ENCODE data around the gene DPM3. TPM values are rescaled to one million over a fixed set of nuclear protein-coding genes. Genes with fewer than 3 reads are reported as not detected.

The DPM3 gene
- total and polyA plus RNA-seq, 2 of the 13 experiments (the other 11 are each of a cell fraction or from before 2014, with no cell fraction given) = 23.2 to 53.4 TPM

DNA sequence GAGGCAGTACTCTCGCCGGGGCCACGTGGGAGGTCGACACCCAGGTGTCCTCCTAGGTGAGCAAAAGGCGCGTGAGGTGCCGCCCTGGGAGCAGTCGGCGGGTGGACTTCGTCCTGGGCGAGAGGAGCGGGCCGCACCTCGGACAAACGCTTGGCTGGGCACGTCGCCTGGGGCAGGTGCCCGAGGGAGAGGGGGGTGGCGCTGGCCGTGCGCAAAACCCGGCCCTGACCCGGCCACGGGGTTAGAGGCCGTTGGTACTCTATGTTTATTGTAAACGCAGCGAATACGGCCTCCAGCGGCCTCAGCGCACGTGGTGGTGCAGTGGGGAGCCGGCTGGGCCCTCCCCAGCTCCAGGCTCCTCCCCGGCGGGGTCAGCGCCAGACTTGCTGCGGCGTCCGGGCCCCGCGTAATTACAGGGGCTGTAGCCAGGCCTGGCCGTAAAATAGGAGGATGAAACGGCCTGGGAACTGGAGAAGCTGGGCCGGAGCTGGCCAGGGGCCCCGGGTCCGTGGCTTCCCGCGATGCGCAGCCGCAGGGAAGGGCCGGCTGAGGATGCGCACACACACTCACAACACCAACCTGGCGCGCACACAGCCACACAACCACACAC is 14.3 kb downstream of the DPM3 start (continued):
- TF ChIP-seq, protein P1, sequence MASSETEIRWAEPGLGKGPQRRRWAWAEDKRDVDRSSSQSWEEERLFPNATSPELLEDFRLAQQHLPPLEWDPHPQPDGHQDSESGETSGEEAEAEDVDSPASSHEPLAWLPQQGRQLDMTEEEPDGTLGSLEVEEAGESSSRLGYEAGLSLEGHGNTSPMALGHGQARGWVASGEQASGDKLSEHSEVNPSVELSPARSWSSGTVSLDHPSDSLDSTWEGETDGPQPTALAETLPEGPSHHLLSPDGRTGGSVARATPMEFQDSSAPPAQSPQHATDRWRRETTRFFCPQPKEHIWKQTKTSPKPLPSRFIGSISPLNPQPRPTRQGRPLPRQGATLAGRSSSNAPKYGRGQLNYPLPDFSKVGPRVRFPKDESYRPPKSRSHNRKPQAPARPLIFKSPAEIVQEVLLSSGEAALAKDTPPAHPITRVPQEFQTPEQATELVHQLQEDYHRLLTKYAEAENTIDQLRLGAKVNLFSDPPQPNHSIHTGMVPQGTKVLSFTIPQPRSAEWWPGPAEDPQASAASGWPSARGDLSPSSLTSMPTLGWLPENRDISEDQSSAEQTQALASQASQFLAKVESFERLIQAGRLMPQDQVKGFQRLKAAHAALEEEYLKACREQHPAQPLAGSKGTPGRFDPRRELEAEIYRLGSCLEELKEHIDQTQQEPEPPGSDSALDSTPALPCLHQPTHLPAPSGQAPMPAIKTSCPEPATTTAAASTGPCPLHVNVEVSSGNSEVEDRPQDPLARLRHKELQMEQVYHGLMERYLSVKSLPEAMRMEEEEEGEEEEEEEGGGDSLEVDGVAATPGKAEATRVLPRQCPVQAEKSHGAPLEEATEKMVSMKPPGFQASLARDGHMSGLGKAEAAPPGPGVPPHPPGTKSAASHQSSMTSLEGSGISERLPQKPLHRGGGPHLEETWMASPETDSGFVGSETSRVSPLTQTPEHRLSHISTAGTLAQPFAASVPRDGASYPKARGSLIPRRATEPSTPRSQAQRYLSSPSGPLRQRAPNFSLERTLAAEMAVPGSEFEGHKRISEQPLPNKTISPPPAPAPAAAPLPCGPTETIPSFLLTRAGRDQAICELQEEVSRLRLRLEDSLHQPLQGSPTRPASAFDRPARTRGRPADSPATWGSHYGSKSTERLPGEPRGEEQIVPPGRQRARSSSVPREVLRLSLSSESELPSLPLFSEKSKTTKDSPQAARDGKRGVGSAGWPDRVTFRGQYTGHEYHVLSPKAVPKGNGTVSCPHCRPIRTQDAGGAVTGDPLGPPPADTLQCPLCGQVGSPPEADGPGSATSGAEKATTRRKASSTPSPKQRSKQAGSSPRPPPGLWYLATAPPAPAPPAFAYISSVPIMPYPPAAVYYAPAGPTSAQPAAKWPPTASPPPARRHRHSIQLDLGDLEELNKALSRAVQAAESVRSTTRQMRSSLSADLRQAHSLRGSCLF (CRISPR knock-in tag; IDR thresholded peaks at IDR 0.05; ENCODE audit: borderline replicate concordance) = no peak
- peak; percentile 95; the same call in 1 of the 2 replicates for TF ChIP-seq HOXA3 (CRISPR knock-in tag; IDR thresholded peaks at IDR 0.05)
- TF ChIP-seq ZNF660 (CRISPR knock-in tag; IDR thresholded peaks at IDR 0.05; ENCODE audit: borderline replicate concordance, low read depth) = peak; percentile 93; the same call in 1 of the 2 replicates
- TF ChIP-seq ZMYM4 (CRISPR knock-in tag; IDR thresholded peaks at IDR 0.05) = peak; percentile 42; the same call in 1 of the 2 replicates
- TF ChIP-seq NFYC (CRISPR knock-in tag; IDR thresholded peaks at IDR 0.05) = peak; percentile 30; the same call in 1 of the 2 replicates
- TF ChIP-seq ATF1 (CRISPR knock-in tag; IDR thresholded peaks at IDR 0.05) = 0 out of 2 replicates have a peak, but pooled peaks have one; percentile 30
- no peak for TF ChIP-seq ISX (CRISPR knock-in tag; conservative IDR thresholded peaks at IDR 0.05)
- peak; percentile 92 for TF ChIP-seq RNF2 (conservative IDR thresholded peaks at IDR 0.05; ENCODE audit: low read depth)
- TF ChIP-seq, protein P2, sequence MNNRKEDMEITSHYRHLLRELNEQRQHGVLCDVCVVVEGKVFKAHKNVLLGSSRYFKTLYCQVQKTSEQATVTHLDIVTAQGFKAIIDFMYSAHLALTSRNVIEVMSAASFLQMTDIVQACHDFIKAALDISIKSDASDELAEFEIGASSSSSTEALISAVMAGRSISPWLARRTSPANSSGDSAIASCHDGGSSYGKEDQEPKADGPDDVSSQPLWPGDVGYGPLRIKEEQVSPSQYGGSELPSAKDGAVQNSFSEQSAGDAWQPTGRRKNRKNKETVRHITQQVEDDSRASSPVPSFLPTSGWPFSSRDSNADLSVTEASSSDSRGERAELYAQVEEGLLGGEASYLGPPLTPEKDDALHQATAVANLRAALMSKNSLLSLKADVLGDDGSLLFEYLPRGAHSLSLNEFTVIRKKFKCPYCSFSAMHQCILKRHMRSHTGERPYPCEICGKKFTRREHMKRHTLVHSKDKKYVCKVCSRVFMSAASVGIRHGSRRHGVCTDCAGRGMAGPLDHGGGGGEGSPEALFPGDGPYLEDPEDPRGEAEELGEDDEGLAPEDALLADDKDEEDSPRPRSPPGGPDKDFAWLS (CRISPR knock-in tag; IDR thresholded peaks at IDR 0.05; ENCODE audit: borderline replicate concordance) = no peak
- no peak for TF ChIP-seq TCF7L2 (IDR thresholded peaks at IDR 0.05; ENCODE audit: low read depth, low read length)
- TF ChIP-seq ZNF30 (CRISPR knock-in tag; IDR thresholded peaks at IDR 0.05) = no peak
- TF ChIP-seq SMC3 (IDR thresholded peaks at IDR 0.05; ENCODE audit: low read length) = no peak
- peak; percentile 52; the same call in 1 of the 2 replicates for TF ChIP-seq KLF9 (CRISPR knock-in tag; IDR thresholded peaks at IDR 0.05; ENCODE audit: low read depth)
- TF ChIP-seq RORA (CRISPR knock-in tag; IDR thresholded peaks at IDR 0.05) = 0 out of 2 replicates have a peak, but pooled peaks have one; percentile 66
- TF ChIP-seq RBAK (CRISPR knock-in tag; IDR thresholded peaks at IDR 0.05) = 0 out of 2 replicates have a peak, but pooled peaks have one; percentile 46
- TF ChIP-seq CC2D1A (CRISPR knock-in tag; IDR thresholded peaks at IDR 0.05) = no peak
- TF ChIP-seq ZNF792 (CRISPR knock-in tag; IDR thresholded peaks at IDR 0.05) = peak; percentile 85
- peak; percentile 32; the same call in 1 of the 2 replicates for TF ChIP-seq MYNN (CRISPR knock-in tag; IDR thresholded peaks at IDR 0.05; ENCODE audit: low read depth)
- TF ChIP-seq, protein P3, sequence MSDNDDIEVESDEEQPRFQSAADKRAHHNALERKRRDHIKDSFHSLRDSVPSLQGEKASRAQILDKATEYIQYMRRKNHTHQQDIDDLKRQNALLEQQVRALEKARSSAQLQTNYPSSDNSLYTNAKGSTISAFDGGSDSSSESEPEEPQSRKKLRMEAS (IDR thresholded peaks at IDR 0.05) = no peak
- TF ChIP-seq MTA1 (CRISPR knock-in tag; IDR thresholded peaks at IDR 0.05; ENCODE audit: borderline replicate concordance) = peak; percentile 94
- peak; percentile 68 for TF ChIP-seq ZNF543 (CRISPR knock-in tag; IDR thresholded peaks at IDR 0.05)
- TF ChIP-seq ZSCAN12 (CRISPR knock-in tag; IDR thresholded peaks at IDR 0.05) = no peak
- peak; percentile 94; the same call in 1 of the 2 replicates for TF ChIP-seq ESRRA (CRISPR knock-in tag; IDR thresholded peaks at IDR 0.05; ENCODE audit: low read depth)
- TF ChIP-seq ZNF335 (CRISPR knock-in tag; IDR thresholded peaks at IDR 0.05) = peak; percentile 95
- peak; percentile 20; the same call in 1 of the 2 replicates for TF ChIP-seq BRCA1 (CRISPR knock-in tag; IDR thresholded peaks at IDR 0.05)
- peak; percentile 58; the same call in 1 of the 2 replicates for TF ChIP-seq TCF7 (IDR thresholded peaks at IDR 0.05; ENCODE audit: low read depth)
- peak; percentile 27 for TF ChIP-seq JARID2 (CRISPR knock-in tag; IDR thresholded peaks at IDR 0.05; ENCODE audit: insufficient replicate concordance)
